Sigmoid colon (tissue), 7 donors: ENCODE results near the gene SYNGR4. TPM values are rescaled to one million over a fixed set of nuclear protein-coding genes. Genes with fewer than 3 reads are reported as not detected.
"Not testable (repeated sequence)": the region's sequence is repeated elsewhere in the genome, so short reads cannot be mapped to it uniquely, and the experiment has no call there.

Source experiments
- DNase-seq: peaks from one replicate; pipeline ENCODE4 v3.0.0-alpha.2; 2019
- H3K27ac ChIP-seq, 4 donors: fragments of 200-600 bp; sonication (generic); one replicate each; pipeline ENCODE4 v1.5.1; 2016 to 2019; ENCODE audit warnings: mild to moderate bottlenecking in 1 of 4
- H3K27me3 ChIP-seq, 3 donors: fragments of 200-600 bp; sonication (generic); one replicate each; pipeline ENCODE4 v1.5.1; 2019; ENCODE audit warnings: mild to moderate bottlenecking in 1 of 3
- H3K36me3 ChIP-seq, 4 donors: fragments of 200-600 bp; sonication (generic); one replicate each; pipeline ENCODE4 v1.5.1; 2016 to 2019
- H3K4me1 ChIP-seq, 4 donors: fragments of 200-600 bp; sonication (generic); one replicate each; pipeline ENCODE4 v1.5.1; 2017 to 2019
- H3K4me3 ChIP-seq, 4 donors: fragments of 200-600 bp; sonication (generic); one replicate each; pipeline ENCODE4 v1.5.1; 2017 to 2019; ENCODE audit warnings: mild to moderate bottlenecking in 2 of 4, moderate library complexity in 1 of 4
- H3K9me3 ChIP-seq, 4 donors: fragments of 200-600 bp in 3 of 4; sonication (generic) in 3 of 4; one replicate each; pipeline versions ENCODE4 v1.5.1 to v1.6.1; 2013 to 2019
- CTCF ChIP-seq, 4 experiments: fragments of 450-650 bp in 3 of 4; fragments of 200-600 bp in 1 of 4; IDR thresholded peaks; one replicate each; pipeline ENCODE4 v1.5.1; 2016 to 2019; ENCODE audit warnings: antibody characterized with exemption in 4 of 4, mild to moderate bottlenecking in 3 of 4, moderate library complexity in 2 of 4
- EP300 ChIP-seq, 4 donors: sonication (generic); formaldehyde crosslinking; IDR thresholded peaks; one replicate each; pipeline ENCODE4 v1.6.1; 2017; ENCODE audit warnings: antibody characterized with exemption in 4 of 4
- POLR2A ChIP-seq, 2 donors: fragments of 450-650 bp; IDR thresholded peaks; one replicate each; pipeline ENCODE4 v1.6.1; 2016; ENCODE audit warnings: antibody characterized with exemption in 2 of 2, mild to moderate bottlenecking in 2 of 2, moderate library complexity in 2 of 2
- POLR2AphosphoS5 ChIP-seq, 4 donors: sonication (generic); formaldehyde crosslinking; IDR thresholded peaks; one replicate each; pipeline ENCODE4 v1.6.1; 2017; ENCODE audit warnings: antibody characterized with exemption in 4 of 4
- WGBS, 2 donors: extraction: QIAGEN DNeasy Blood & Tissue Kit; methylation state at CpG; one replicate each; pipeline ENCODE4 v1.1.7; 2013; 5-methylcytosine and 5-hydroxymethylcytosine counted together
- intact Hi-C: fragments of 100-400 bp; cut with DNase I; formaldehyde crosslinking; loops from one replicate; pipeline ENCODE4 v1.15.1; 2023
- polyA plus RNA-seq, 3 donors: library from polyadenylated mRNA; stranded (reverse); fragments of 200-250 nt; gene quantifications; one replicate each; pipeline ENCODE4 v1.2.3, GENCODE V29; 2013
- total RNA-seq, 4 donors: library from RNA; depleted of rRNA; stranded (reverse); fragments of >200 nt; gene quantifications; one replicate each; pipeline ENCODE4 v1.1.0, GENCODE V29; 2016
- donor health status: healthy with polysubstance abuse.
- donor health status: Bipolar disorder and iron deficiency.
- donor health status: healthy.

Gene SYNGR4
- total and polyA plus RNA-seq, 7 donors, result 0.25 TPM; not detected in 6

GRCh38 chr19:48391100-48392005, 27.2 kb downstream of the SYNGR4 start, which contains the start of gene KDELR1:
Gene KDELR1 (minus strand): TSS chr19:48391551. CDS start chr19:48391358, 193 bp downstream.
- H3K36me3 ChIP-seq, result peaks cover 0 to 31% (median 25%) of the 10 kb centered on the region in 4 donors
- H3K4me1 ChIP-seq, result peaks cover 0 to 36% (median 30%) of the 10 kb centered on the region in 4 donors
- peak; percentile 78 to 85 (median 78) for TF ChIP-seq POLR2AphosphoS5 (IDR thresholded peaks at IDR 0.05)
- no peak for TF ChIP-seq EP300 (IDR thresholded peaks at IDR 0.05)
- peak in 3 of 4 experiments; percentile 68 to 93 (median 75) for TF ChIP-seq CTCF (IDR thresholded peaks at IDR 0.05)
- peak; percentile 64 to 70 for TF ChIP-seq POLR2A (IDR thresholded peaks at IDR 0.05)
- H3K27me3 ChIP-seq, result peaks cover 26 to 46% (median 44%) of the 10 kb centered on the region in 3 donors
- H3K9me3 ChIP-seq, result no peaks in the 10 kb centered on the region
- DNase-seq, result peak; percentile 89
- WGBS, 2 donors, result 3 to 4% methylated on average over 42 of the region's 42 CpGs
- H3K4me3 ChIP-seq, result peak within 1 kb of the TSS; percentile 74 to 98 (median 90)
- intact Hi-C loops, result loop anchor here (1.0 to 5.0 kb wide), 3 partner anchors 27 to 101 kb away; partner anchors contain the start of gene SYNGR4
- peak within 1 kb of the TSS; percentile 87 to 94 (median 93) for H3K27ac ChIP-seq

GRCh38 chr19:48392006-48392344, 27.8 kb downstream of the SYNGR4 start:
- not testable (repeated sequence) for H3K9me3 ChIP-seq, H3K4me3 ChIP-seq, H3K27ac ChIP-seq, DNase-seq
- peaks cover 0 to 36% (median 30%) of the 10 kb centered on the region in 4 donors for H3K4me1 ChIP-seq
- peaks cover 33 to 52% (median 50%) of the 10 kb centered on the region in 3 donors for H3K27me3 ChIP-seq
- peaks cover 0 to 25% (median 21%) of the 10 kb centered on the region in 4 donors for H3K36me3 ChIP-seq
- 49 to 69% methylated on average over 1 of the region's 1 CpG for WGBS, 2 donors
- intact Hi-C loops, result loop anchor here (5.0 kb wide), 1 partner anchor 100 kb away; no protein-coding TSS in a partner anchor

GRCh38 chr19:48392860-48393558, 28.8 kb downstream of the SYNGR4 start:
- 69 to 83% methylated on average over 15 of the region's 15 CpGs for WGBS, 2 donors

GRCh38 chr19:48393559-48394330, 29.6 kb downstream of the SYNGR4 start, which contains the start of gene GRIN2D:
Gene GRIN2D (plus strand): TSS chr19:48393668. CDS start chr19:48398393, 4,725 bp downstream.
- 1 to 2% methylated on average over 40 of the region's 40 CpGs for WGBS, 2 donors
- H3K36me3 ChIP-seq, result peaks cover 0 to 7% (median 6%) of the 10 kb centered on the region in 4 donors
- H3K4me1 ChIP-seq, result peaks cover 0 to 48% (median 39%) of the 10 kb centered on the region in 4 donors
- TF ChIP-seq POLR2AphosphoS5 (IDR thresholded peaks at IDR 0.05), result no peak
- H3K9me3 ChIP-seq, result no peaks in the 10 kb centered on the region
- DNase-seq, result peak; percentile 71
- no peak within 1 kb of the TSS for H3K27ac ChIP-seq
- H3K4me3 ChIP-seq, result peak within 1 kb of the TSS in 1 of 4 donors; percentile 16
- intact Hi-C loops, result loop anchor here (5.0 kb wide), 1 partner anchor 99 kb away; no protein-coding TSS in a partner anchor
- peaks cover 45 to 67% (median 65%) of the 10 kb centered on the region in 3 donors for H3K27me3 ChIP-seq

More at GRCh38 chr19:48392860-48393558, 28.8 kb downstream of the SYNGR4 start:
- no peak for DNase-seq
- Histone ChIP-seq H3K27me3 (peaks cover 42 to 62% (median 60%) of the 10 kb centered on the region in 3 donors), H3K4me3 (peak overlapping the region in 1 of 4 donors; percentile 16), H3K4me1 (peaks cover 0 to 42% (median 33%) of the 10 kb centered on the region in 4 donors), H3K36me3 (peaks cover 0 to 15% (median 12%) of the 10 kb centered on the region in 4 donors), H3K27ac (no peak overlapping the region), H3K9me3 (no peaks in the 10 kb centered on the region)
- no peak for TF ChIP-seq EP300 (IDR thresholded peaks at IDR 0.05)
- no peak for TF ChIP-seq POLR2A (IDR thresholded peaks at IDR 0.05)
- no peak for TF ChIP-seq POLR2AphosphoS5 (IDR thresholded peaks at IDR 0.05)
- intact Hi-C loops, result loop anchor here (5.0 kb wide), 1 partner anchor 99 kb away; no protein-coding TSS in a partner anchor

GRCh38 chr19:48394331-48395169, 30.4 kb downstream of the SYNGR4 start:
- no peak for DNase-seq
- Histone ChIP-seq H3K27me3 (peaks cover 45 to 73% (median 67%) of the 10 kb centered on the region in 3 donors), H3K27ac (no peak overlapping the region), H3K4me1 (peaks cover 0 to 43% (median 34%) of the 10 kb centered on the region in 4 donors), H3K9me3 (no peaks in the 10 kb centered on the region), H3K4me3 (no peak overlapping the region), H3K36me3 (no peaks in the 10 kb centered on the region)
- intact Hi-C loops, result loop anchor here (5.0 kb wide), 1 partner anchor 98 kb away; no protein-coding TSS in a partner anchor
- WGBS, 2 donors, result 4 to 6% methylated on average over 38 of the region's 38 CpGs
- TF ChIP-seq POLR2AphosphoS5 (IDR thresholded peaks at IDR 0.05), result no peak
- TF ChIP-seq POLR2A (IDR thresholded peaks at IDR 0.05), result no peak
- no peak for TF ChIP-seq EP300 (IDR thresholded peaks at IDR 0.05)
- no peak for TF ChIP-seq CTCF (IDR thresholded peaks at IDR 0.05)
